GM12801 (cell line): ENCODE measurements around the gene NBPF11.

ENCODE experiments used
- TF ChIP-seq, protein P1 (sequence below): IDR thresholded peaks from one replicate; pipeline ENCODE4 v1.5.1; 2011; ENCODE audit warnings: control low read depth; ENCODE audit not compliant: insufficient read length; ENCODE audit errors: extremely low read depth

Gene NBPF11

DNA sequence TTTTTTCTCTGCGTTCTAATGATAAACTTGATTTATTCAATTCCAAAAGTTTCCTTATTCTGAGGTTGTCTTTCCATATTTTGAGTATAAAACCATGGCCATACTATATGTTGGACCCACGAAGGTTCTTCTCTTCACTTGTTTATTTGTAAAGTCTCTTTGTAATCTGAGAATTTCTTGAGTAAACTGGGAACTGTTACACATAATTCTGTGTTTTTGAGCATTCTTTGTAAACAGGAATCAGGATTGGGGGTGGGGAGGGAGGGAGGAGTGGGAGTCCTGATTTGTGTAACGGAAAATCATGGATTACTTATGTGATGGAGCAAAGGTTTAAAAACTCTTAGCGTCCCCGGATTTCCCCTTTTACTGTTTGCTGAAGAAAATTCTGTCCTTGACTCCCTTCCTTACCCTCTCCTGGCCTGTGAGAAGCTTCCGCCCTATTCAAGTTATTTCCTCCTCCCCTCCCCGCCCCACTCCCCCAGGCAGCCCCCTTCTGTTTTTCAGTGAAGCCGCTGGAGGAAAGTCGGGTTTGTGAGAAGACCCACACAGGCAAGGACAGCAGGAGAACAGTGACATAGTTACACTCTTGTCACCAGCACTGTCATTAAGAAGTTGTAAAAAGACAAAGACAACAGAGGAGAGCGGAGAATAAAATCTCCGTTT is 6.4 kb upstream of the NBPF11 start:
- TF ChIP-seq, protein P1, sequence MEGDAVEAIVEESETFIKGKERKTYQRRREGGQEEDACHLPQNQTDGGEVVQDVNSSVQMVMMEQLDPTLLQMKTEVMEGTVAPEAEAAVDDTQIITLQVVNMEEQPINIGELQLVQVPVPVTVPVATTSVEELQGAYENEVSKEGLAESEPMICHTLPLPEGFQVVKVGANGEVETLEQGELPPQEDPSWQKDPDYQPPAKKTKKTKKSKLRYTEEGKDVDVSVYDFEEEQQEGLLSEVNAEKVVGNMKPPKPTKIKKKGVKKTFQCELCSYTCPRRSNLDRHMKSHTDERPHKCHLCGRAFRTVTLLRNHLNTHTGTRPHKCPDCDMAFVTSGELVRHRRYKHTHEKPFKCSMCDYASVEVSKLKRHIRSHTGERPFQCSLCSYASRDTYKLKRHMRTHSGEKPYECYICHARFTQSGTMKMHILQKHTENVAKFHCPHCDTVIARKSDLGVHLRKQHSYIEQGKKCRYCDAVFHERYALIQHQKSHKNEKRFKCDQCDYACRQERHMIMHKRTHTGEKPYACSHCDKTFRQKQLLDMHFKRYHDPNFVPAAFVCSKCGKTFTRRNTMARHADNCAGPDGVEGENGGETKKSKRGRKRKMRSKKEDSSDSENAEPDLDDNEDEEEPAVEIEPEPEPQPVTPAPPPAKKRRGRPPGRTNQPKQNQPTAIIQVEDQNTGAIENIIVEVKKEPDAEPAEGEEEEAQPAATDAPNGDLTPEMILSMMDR: no peak
